MCF 10A (cell line): ENCODE measurements around the gene MARCHF9. TPM values are rescaled to one million over a fixed set of nuclear protein-coding genes. Genes with fewer than 3 reads are reported as not detected.

ENCODE experiments used
- BruUV-seq: library from RNA; stranded (reverse); fragments of 400-500 nt; replicated peaks from 2 replicates; lab custom pipeline; 2021; lab: Mats Ljungman, UMichigan
- CTCF ChIA-PET: fragments of 300-600 bp; sonication (Branson Sonifier 250); formaldehyde crosslinking; extraction: SDS; loops from one replicate; lab custom pipeline; 2021; ENCODE audit warnings: antibody characterized with exemption, inconsistent platforms; lab: Yijun Ruan, JAX
- POLR2A ChIA-PET: fragments of 300-600, 350-650 bp; sonication (Branson Sonifier 250); formaldehyde crosslinking; extraction: SDS; loops from one replicate; lab custom pipeline; 2020; ENCODE audit warnings: antibody characterized with exemption, inconsistent platforms; lab: Yijun Ruan, JAX
- DNase-seq: peaks from one replicate; pipeline ENCODE4 v3.0.0-alpha.2; 2018; ENCODE audit not compliant: unreplicated experiment
- H3K27ac Mint-ChIP-seq: one replicate; pipeline ENCODE4 v1.8.0; 2022; ENCODE audit warnings: mild to moderate bottlenecking, low read depth, mixed read lengths; ENCODE audit not compliant: unreplicated experiment
- H3K27me3 Mint-ChIP-seq: one replicate; pipeline ENCODE4 v1.8.0; 2022; ENCODE audit warnings: mixed read lengths; ENCODE audit not compliant: insufficient read depth, unreplicated experiment
- H3K36me3 Mint-ChIP-seq: one replicate; pipeline ENCODE4 v1.8.0; 2022; ENCODE audit warnings: mild to moderate bottlenecking, moderate library complexity, mixed read lengths; ENCODE audit not compliant: insufficient read depth, unreplicated experiment
- H3K4me1 Mint-ChIP-seq: one replicate; pipeline ENCODE4 v1.8.0; 2022; ENCODE audit warnings: mixed read lengths; ENCODE audit not compliant: insufficient read depth, unreplicated experiment
- H3K4me3 Mint-ChIP-seq: one replicate; pipeline ENCODE4 v1.8.0; 2022; ENCODE audit warnings: mild to moderate bottlenecking, moderate library complexity, mixed read lengths; ENCODE audit not compliant: unreplicated experiment
- H3K9me3 Mint-ChIP-seq: one replicate; pipeline ENCODE4 v1.8.0; 2022; ENCODE audit warnings: mixed read lengths; ENCODE audit not compliant: unreplicated experiment
- CTCF ChIP-seq: fragments of 200-600 bp; IDR thresholded peaks from one replicate; pipeline ENCODE4 v1.8.0; 2022; ENCODE audit warnings: antibody characterized with exemption, mild to moderate bottlenecking; ENCODE audit not compliant: unreplicated experiment
- intact Hi-C: fragments of 100-400 bp; cut with micrococcal nuclease; formaldehyde crosslinking; loops from 2 replicates; pipeline ENCODE4 v1.14.1; 2022
- total RNA-seq: library from RNA; stranded (reverse); gene quantifications from 2 replicates; pipeline ENCODE4 v1.2.3, GENCODE V29; 2022

The MARCHF9 gene
- total RNA-seq, 1 experiment from 2014 or later = 8.7 TPM

- no peak overlapping the region for H3K27ac Mint-ChIP-seq
- POLR2A ChIA-PET = interaction anchor here (4.5 kb wide), 1 partner anchor 11 kb away, joined by 17 read pairs; no protein-coding TSS in a partner anchor
- peaks cover 68% of the 10 kb centered on the region for H3K27me3 Mint-ChIP-seq
- TF ChIP-seq CTCF = peak; percentile 12
- no peak overlapping the region for H3K4me3 Mint-ChIP-seq
- no TSS peak for BruUV-seq
- CTCF ChIA-PET = interaction anchor here (0.6 to 4.2 kb wide), 7 partner anchors 12 to 156 kb away, joined by 3 to 43 read pairs (median 4); no protein-coding TSS in a partner anchor
- no peaks in the 10 kb centered on the region for H3K9me3 Mint-ChIP-seq
- no peak for DNase-seq
- no peaks in the 10 kb centered on the region for H3K36me3 Mint-ChIP-seq
- H3K4me1 Mint-ChIP-seq = peaks cover 11% of the 10 kb centered on the region
- intact Hi-C loops = loop anchor here (2.0 kb wide), 1 partner anchor 155 kb away; no protein-coding TSS in a partner anchor
These were observed 17.1 kb upstream of the MARCHF9 start for GRCh38 chr12:57737467-57738460.

GRCh38 chr12:57738661-57739237, 16.2 kb upstream of the MARCHF9 start, which contains the start of gene AGAP2:
Gene AGAP2 (minus strand): TSS chr12:57738742. CDS start chr12:57738246, 496 bp downstream.
- Mint-ChIP-seq H3K9me3 (no peaks in the 10 kb centered on the region), H3K4me3 (no peak within 1 kb of the TSS), H3K36me3 (no peaks in the 10 kb centered on the region), H3K27ac (no peak within 1 kb of the TSS), H3K27me3 (peaks cover 68% of the 10 kb centered on the region), H3K4me1 (peaks cover 11% of the 10 kb centered on the region)
- ChIA-PET CTCF (interaction anchor here (0.6 to 4.2 kb wide), 2 partner anchors 13 to 19 kb away, joined by 3 to 43 read pairs; no protein-coding TSS in a partner anchor), POLR2A (no interaction called here)
- DNase-seq = no peak
- intact Hi-C loops = no loop called here
- BruUV-seq = no TSS peak
- no peak for TF ChIP-seq CTCF

GRCh38 chr12:57739387-57739786, 15.5 kb upstream of the MARCHF9 start:
- POLR2A ChIA-PET = no interaction called here
- Mint-ChIP-seq H3K4me3 (no peak overlapping the region), H3K27ac (no peak overlapping the region), H3K36me3 (peaks cover 3% of the 10 kb centered on the region), H3K9me3 (no peaks in the 10 kb centered on the region), H3K4me1 (peaks cover 11% of the 10 kb centered on the region), H3K27me3 (peaks cover 62% of the 10 kb centered on the region)
- BruUV-seq = no TSS peak
- intact Hi-C loops = no loop called here
- TF ChIP-seq CTCF = no peak
- DNase-seq = no peak
- CTCF ChIA-PET = no interaction called here
